22Rv1 (cell line): Measurements from ENCODE around the gene ANXA9.

ENCODE experiments used
- CTCF ChIP-seq: fragments of 450-650 bp; IDR thresholded peaks from 2 replicates; pipeline ENCODE4 v1.5.1; 2017; ENCODE audit warnings: mild to moderate bottlenecking
- ZFX ChIP-seq: fragments of 450-650 bp; IDR thresholded peaks from 2 replicates; pipeline ENCODE4 v1.6.1; 2017; ENCODE audit warnings: antibody characterized with exemption, borderline replicate concordance

- TF ChIP-seq CTCF: no peak
- TF ChIP-seq ZFX: no peak
Observed at GRCh38 chr1:151035167-151035566, 53.1 kb downstream of the ANXA9 start.
